Activated gamma-delta T cell treated with Interleukin-2 at 50 U/mL for 16 hours (primary cell): ENCODE measurements around the gene SPRED2.

ENCODE experiments used
- DNase-seq: peaks from one replicate; pipeline ENCODE4 v3.0.0-alpha.2; 2020

SPRED2 gene

GRCh38 chr2:65363879-65364666, 68.3 kb downstream of the SPRED2 start:
- DNase-seq = no peak

DNA sequence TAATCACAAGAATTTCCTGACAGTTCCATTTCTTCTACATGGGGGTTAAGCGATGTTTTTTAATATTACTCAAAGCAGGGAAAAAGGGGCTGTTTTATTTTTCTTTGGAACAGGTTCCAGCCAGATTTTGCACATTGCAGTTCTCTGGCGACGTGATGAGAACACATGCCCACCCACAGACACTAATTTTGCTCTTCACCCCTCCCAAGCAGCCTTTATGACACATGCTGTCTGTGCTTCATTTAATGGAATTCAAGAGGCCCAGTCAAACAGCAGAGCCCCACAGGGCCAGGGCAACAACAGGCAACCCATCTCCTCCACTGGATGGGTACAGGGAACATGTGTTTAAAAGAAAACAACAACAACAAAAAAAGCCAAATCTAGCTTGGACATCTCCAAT, 70.8 kb downstream of the SPRED2 start:
- no peak for DNase-seq

- DNase-seq = no peak
Observed at GRCh38 chr2:65360441-65360840, 72.0 kb downstream of the SPRED2 start.

- no peak for DNase-seq
Observed at GRCh38 chr2:65358678-65359400, 73.6 kb downstream of the SPRED2 start.

GRCh38 chr2:65357959-65358294, 74.5 kb downstream of the SPRED2 start:
- no peak for DNase-seq

GRCh38 chr2:65357095-65357958, 75.1 kb downstream of the SPRED2 start:
- no peak for DNase-seq

DNA sequence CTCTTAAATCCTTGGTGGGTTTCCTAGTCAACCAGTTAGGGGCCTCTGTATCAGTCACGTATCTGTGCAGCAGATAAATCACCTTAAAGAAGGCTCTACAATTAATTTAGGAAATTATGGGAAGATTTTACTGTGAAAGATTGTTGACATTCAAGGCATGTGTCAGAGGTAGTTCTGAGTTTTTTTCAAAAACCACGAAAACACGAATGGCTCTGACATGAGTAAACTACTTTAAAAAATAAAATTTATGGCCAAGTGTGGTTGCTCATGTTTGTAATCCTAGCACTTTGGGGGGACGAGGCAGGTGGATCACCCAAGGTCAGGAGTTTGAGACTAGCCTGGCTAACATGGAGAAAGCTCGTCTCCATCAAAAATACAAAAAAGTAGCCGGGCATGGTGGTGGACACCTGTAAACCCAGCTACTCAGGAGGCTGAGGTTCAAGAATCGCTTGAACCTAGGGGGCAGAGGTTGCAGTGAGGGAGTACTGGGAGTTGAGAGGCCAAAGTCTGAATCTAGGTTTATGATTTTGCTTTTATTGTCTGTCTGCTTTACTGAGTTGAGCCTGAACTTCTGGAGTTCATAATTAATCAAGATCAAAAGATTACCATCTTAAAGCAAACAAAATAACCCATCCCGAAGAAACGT, 77.1 kb downstream of the SPRED2 start:
- DNase-seq = no peak

DNA sequence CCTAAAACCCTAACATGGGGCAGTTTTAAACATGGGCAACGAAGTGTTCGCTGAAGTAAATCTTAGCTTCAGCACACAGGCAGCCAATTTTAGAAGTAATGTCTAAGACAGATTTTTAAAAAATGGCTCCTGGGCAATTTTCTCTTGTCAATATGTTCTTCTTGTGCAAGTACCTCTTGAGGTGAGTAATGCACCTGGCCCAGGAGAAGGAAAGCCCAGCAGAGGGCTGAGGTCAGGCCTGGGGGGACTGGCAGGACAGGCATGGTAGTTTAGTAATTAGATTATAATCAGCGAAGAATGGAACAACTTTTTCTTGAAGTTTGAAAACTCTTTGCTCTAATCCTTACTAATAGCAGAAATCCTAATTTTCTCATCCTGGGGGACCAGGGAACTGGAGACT, 77.6 kb downstream of the SPRED2 start:
- DNase-seq = no peak

- DNase-seq = no peak
Observed at GRCh38 chr2:65353927-65354326, 78.5 kb downstream of the SPRED2 start.

DNA sequence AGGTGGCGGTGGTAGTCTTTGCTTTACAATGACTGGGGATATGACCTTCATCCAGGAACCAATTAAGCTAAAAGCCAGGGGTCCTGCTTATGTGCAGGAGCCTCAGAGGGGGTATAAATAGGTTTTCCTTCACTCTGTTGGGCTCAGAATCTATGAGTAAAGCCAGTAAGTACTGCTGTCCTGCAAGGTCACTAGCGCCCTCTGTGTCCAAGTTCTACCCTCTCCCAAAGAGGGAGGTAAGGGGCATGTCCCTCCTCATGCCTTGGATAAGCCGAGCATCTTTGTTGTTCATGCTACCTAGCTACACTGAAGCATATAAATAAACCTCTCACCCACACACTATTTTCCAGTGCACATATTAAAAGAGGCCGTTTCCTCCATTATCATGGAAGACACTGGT, 79.4 kb downstream of the SPRED2 start:
- no peak for DNase-seq

DNA sequence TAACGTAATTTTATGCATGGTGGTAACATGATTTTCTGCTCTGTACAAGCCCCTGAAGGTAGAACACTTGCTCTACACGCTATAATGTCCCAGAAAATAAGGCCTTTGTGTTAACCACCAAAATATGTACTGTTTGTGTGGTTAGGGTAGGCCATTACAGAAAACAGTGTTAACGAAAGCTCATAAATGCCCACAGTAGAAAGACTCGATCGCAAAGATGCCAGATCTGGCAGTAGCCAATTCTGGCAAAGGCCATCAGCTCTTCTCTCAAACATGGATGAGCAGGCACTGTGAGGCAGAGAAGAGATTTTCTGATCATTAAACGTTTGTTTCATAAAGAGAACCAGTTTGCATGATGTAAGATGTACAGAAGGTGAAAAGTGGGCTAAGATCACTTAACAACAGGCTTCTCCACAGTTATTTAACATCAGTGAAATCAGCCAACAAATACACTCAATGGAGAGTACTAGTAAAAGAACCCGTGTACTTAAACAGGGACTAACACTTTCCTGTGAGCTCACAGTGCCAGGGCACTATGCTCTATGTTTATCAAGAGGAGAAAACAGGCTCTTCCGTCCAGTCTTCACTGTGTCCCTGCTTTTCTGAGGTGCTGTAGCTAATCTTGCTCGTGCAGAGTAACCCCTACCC, 80.3 kb downstream of the SPRED2 start:
- DNase-seq = no peak

GRCh38 chr2:65351234-65351947, 81.0 kb downstream of the SPRED2 start:
- no peak for DNase-seq

DNA sequence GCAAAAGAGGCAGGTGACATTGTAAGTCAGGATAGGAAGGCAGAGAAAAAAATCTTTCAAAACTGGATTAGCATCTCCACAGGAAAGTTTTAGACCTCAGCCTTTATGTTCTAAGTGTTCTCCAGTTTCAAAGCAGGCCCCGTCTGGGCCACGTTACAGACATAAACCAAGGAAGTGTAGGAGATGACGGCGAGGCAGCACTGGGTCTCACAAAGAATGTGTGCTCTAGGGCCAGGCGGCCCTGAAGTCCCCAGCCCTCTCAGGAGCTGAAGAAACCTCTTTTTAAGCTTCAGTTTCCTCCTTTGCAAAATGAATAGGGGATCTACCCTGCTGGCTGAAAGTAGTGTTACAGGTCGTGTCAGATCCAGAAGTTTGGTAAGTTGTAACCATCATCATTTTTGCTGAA, 81.7 kb downstream of the SPRED2 start:
- DNase-seq = no peak

DNA sequence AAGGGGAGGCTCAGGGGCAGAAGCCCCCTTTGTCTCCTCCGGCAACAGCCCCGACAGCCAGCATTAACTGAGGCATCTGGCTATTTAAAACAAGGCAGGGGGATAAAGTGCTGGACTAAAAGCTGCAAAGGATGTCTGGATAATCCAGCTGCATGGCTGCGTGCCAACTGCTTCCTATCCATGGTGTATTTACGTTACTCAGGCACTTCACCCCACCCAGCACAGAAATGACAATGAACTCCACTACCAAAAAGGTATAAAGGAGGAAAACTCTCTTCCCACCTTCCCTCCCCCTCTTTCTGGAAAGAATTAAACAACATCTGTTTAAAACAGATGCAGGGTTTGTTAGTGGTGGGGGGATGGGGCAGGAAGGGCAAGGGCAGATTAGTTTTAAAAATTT, 82.5 kb downstream of the SPRED2 start:
- no peak for DNase-seq

DNA sequence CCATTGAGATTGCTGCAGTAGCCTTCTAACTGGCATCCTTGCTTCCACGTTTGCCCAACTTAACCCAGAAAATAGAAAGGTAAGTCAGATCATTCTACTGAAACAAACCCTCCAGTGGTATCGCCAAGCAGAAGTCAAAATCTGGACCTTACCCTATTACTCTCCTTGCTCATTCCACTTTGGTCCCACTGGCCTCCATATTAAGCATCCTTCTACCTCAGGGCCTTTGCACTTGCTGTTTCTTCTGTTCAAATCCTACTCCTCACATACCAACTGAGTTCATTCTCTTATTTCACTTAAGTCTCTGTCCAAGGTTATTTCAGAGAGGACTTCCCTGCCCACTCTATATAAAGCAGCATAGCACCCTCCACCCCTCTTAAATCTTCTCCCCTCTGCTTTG, 84.5 kb downstream of the SPRED2 start:
- DNase-seq = no peak

DNA sequence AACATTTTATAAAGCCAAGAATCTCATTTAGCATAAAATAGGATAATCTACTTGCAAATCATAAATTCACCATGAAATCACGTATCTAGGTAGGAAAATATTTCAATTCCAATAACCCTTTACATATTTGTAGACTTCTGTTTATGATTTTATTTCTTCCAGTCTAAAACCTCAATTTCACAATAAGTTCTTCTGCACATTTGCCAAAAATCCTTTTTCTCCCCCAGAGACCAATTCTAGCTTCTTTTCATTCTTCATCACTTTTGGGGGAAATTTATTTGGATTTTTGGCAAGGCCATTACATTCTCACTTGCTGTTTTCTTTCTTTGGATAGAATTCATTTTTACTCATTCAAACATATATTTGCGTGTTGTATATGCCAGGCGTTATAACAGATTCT, 86.8 kb downstream of the SPRED2 start:
- DNase-seq = no peak

- no peak for DNase-seq
Observed at GRCh38 chr2:65344689-65345088, 87.7 kb downstream of the SPRED2 start.

GRCh38 chr2:65344182-65344581, 88.2 kb downstream of the SPRED2 start:
- no peak for DNase-seq

DNA sequence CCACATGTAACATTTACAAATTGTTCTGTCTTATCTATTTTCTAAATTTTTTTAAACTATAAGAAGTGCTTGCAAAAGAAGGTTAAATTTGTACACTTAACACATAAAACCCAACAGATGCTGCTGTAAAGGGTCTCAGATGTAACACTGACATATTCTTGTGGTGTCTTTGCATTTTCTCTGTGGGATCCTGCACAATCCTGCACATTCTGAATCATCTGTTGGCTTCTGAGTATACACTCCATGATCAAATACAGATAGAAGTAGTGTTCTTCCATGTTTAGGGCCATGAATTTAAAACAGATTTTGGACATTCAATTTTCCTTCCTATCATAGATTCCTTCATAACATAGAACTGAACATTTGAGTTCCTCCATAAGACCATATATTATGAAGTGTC, 89.0 kb downstream of the SPRED2 start:
- no peak for DNase-seq

GRCh38 chr2:65340898-65341681, 91.3 kb downstream of the SPRED2 start:
- DNase-seq = no peak

DNA sequence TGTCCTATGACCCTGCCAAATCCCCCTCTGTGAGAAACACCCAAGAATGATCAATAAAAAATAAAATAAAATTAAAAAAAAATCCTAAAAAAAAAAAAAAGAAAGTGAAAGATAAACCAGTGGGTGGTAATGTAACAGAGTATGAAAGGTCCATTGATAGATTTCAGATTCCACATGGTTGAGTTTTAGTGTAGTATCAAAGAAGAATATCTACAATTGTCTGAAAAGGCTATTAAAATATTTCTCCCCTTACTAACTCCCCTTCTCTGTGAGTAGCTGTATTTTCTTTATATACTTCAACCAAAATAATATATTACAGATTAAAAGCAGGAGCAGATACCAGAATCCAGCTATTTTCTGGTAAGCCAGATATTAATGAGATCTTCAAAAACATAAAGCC, 92.8 kb downstream of the SPRED2 start:
- no peak for DNase-seq
